Panc1 (cell line): ENCODE measurements around the gene TUBA1A. TPM values are rescaled to one million over a fixed set of nuclear protein-coding genes. Genes with fewer than 3 reads are reported as not detected.
"Not testable (repeated sequence)": the region's sequence is repeated elsewhere in the genome, so short reads cannot be mapped to it uniquely, and the experiment has no call there.

Source experiments
- ATAC-seq: fragments of 200-7000 bp; cut with Tn5 transposase; 2 replicates; pipeline ENCODE4 v1.9.1; 2020; ENCODE audit warnings: mild to moderate bottlenecking, moderate library complexity
- BruUV-seq: library from RNA; stranded (reverse); fragments of 400-500 nt; replicated peaks from 2 replicates; lab custom pipeline; 2021; lab: Mats Ljungman, UMichigan
- CTCF ChIA-PET: fragments of 300-600 bp; sonication (Branson Sonifier 250); formaldehyde crosslinking; loops from one replicate; lab custom pipeline; 2022; ENCODE audit warnings: antibody characterized with exemption; lab: Charles Lee
- POLR2A ChIA-PET: fragments of 300-600 bp; sonication (Branson Sonifier 250); formaldehyde crosslinking; loops from one replicate; lab custom pipeline; 2022; ENCODE audit warnings: antibody characterized with exemption; lab: Charles Lee
- DNase-seq: peaks from one replicate; pipeline ENCODE4 v3.0.0-alpha.2; 2010; ENCODE audit warnings: low read depth, low spot score
- H3K27ac ChIP-seq: 2 replicates; pipeline ENCODE4 v1.5.1; 2011; ENCODE audit warnings: mild to moderate bottlenecking, low read length, inconsistent platforms
- H3K27me3 ChIP-seq: fragments of 200-500 bp; sonication (Bioruptor generic); 2 replicates; pipeline ENCODE4 v1.6.0; 2014; ENCODE audit warnings: low read length, inconsistent platforms; ENCODE audit not compliant: control insufficient read depth, insufficient read depth
- H3K36me3 ChIP-seq: fragments of 200-500 bp; sonication (Bioruptor generic); 2 replicates; pipeline ENCODE4 v1.5.1; 2014; ENCODE audit warnings: inconsistent platforms, mild to moderate bottlenecking, low read length, moderate library complexity; ENCODE audit not compliant: control insufficient read depth, insufficient read depth
- H3K4me1 ChIP-seq: 2 replicates; pipeline ENCODE4 v1.5.1; 2011; ENCODE audit warnings: inconsistent platforms, mild to moderate bottlenecking, low read length, moderate library complexity; ENCODE audit not compliant: control insufficient read depth, insufficient read depth
- H3K4me3 ChIP-seq, 2 experiments: 2 replicates each; pipeline ENCODE4 v1.5.1; 2011 to 2012; ENCODE audit warnings: low read depth in 2 of 2, low read length in 2 of 2, mild to moderate bottlenecking in 2 of 2, inconsistent platforms in 1 of 2, moderate library complexity in 1 of 2
- H3K9me3 ChIP-seq: fragments of 200-500 bp; sonication (Bioruptor generic); 2 replicates; pipeline ENCODE4 v1.5.1; 2014; ENCODE audit warnings: low read depth, mild to moderate bottlenecking, inconsistent platforms, low read length, moderate library complexity; ENCODE audit not compliant: control insufficient read depth, insufficient read depth
- POLR2AphosphoS5 ChIP-seq: IDR thresholded peaks from 2 replicates; pipeline ENCODE4 v1.6.1; 2012; ENCODE audit warnings: mild to moderate bottlenecking, low read depth, low read length, moderate library complexity
- SIN3A ChIP-seq: IDR thresholded peaks from 2 replicates; pipeline ENCODE4 v1.6.1; 2012; ENCODE audit warnings: low read depth, mild to moderate bottlenecking, low read length, moderate library complexity, borderline replicate concordance; ENCODE audit not compliant: insufficient read depth
- TCF7L2 ChIP-seq: IDR thresholded peaks from 2 replicates; pipeline ENCODE4 v1.6.1; 2011; ENCODE audit warnings: mild to moderate bottlenecking, low read depth, low read length, inconsistent platforms
- in situ Hi-C: cut with HindIII; loops from 2 replicates; pipeline ENCODE4 v1.10.0; 2016; ENCODE audit warnings: low sequenced_read_pairs, low pct_unique_long_range_greater_than_20kb
- intact Hi-C: fragments of 100-400 bp; cut with micrococcal nuclease; formaldehyde crosslinking; loops from one replicate; pipeline ENCODE4 v1.10.0; 2022; ENCODE audit not compliant: unreplicated experiment
- total RNA-seq: library from RNA; stranded (reverse); gene quantifications from one replicate; pipeline ENCODE4 v1.2.1, GENCODE V29; 2021; ENCODE audit not compliant: unreplicated experiment
- TF ChIP-seq, protein P1 (sequence below): fragments of 450-650 bp; IDR thresholded peaks from 2 replicates; pipeline ENCODE4 v1.5.1; 2017; ENCODE audit warnings: mild to moderate bottlenecking
- TF ChIP-seq, protein P2 (sequence below), 2 experiments: IDR thresholded peaks; 2 replicates each; pipeline ENCODE4 v1.6.1; 2011 to 2012; ENCODE audit warnings: low read depth in 2 of 2, control low read depth in 1 of 2, low read length in 1 of 2, mild to moderate bottlenecking in 1 of 2, moderate library complexity in 1 of 2; ENCODE audit not compliant: insufficient read depth in 1 of 2

TUBA1A gene
- total RNA-seq, 1 experiment from 2014 or later: 133 TPM

GRCh38 chr12:49187184-49187583 is 1.7 kb downstream of the TUBA1A start:
- Histone ChIP-seq H3K27me3 (no peaks in the 10 kb centered on the region), H3K36me3 (peaks cover 3% of the 10 kb centered on the region; the same call in 1 of the 2 replicates), H3K27ac (no peak overlapping the region), H3K4me3 (peak overlapping the region; percentile 79 to 90), H3K9me3 (no peaks in the 10 kb centered on the region), H3K4me1 (peaks cover 12% of the 10 kb centered on the region)
- ATAC-seq: no peak
- no peak for DNase-seq
- ChIA-PET CTCF (no interaction called here), POLR2A (interaction anchor here (0.6 to 0.9 kb wide), 2 partner anchors 26 to 59 kb away, joined by 3 to 4 read pairs; no protein-coding TSS in a partner anchor)
- BruUV-seq: no TSS peak
- in situ Hi-C loops (no loop called here), intact Hi-C loops (no loop called here)
- TF ChIP-seq, protein P1, sequence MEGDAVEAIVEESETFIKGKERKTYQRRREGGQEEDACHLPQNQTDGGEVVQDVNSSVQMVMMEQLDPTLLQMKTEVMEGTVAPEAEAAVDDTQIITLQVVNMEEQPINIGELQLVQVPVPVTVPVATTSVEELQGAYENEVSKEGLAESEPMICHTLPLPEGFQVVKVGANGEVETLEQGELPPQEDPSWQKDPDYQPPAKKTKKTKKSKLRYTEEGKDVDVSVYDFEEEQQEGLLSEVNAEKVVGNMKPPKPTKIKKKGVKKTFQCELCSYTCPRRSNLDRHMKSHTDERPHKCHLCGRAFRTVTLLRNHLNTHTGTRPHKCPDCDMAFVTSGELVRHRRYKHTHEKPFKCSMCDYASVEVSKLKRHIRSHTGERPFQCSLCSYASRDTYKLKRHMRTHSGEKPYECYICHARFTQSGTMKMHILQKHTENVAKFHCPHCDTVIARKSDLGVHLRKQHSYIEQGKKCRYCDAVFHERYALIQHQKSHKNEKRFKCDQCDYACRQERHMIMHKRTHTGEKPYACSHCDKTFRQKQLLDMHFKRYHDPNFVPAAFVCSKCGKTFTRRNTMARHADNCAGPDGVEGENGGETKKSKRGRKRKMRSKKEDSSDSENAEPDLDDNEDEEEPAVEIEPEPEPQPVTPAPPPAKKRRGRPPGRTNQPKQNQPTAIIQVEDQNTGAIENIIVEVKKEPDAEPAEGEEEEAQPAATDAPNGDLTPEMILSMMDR: no peak
- no peak for TF ChIP-seq SIN3A
- TF ChIP-seq POLR2AphosphoS5: no peak
- no peak for TF ChIP-seq TCF7L2
- TF ChIP-seq, protein P2, sequence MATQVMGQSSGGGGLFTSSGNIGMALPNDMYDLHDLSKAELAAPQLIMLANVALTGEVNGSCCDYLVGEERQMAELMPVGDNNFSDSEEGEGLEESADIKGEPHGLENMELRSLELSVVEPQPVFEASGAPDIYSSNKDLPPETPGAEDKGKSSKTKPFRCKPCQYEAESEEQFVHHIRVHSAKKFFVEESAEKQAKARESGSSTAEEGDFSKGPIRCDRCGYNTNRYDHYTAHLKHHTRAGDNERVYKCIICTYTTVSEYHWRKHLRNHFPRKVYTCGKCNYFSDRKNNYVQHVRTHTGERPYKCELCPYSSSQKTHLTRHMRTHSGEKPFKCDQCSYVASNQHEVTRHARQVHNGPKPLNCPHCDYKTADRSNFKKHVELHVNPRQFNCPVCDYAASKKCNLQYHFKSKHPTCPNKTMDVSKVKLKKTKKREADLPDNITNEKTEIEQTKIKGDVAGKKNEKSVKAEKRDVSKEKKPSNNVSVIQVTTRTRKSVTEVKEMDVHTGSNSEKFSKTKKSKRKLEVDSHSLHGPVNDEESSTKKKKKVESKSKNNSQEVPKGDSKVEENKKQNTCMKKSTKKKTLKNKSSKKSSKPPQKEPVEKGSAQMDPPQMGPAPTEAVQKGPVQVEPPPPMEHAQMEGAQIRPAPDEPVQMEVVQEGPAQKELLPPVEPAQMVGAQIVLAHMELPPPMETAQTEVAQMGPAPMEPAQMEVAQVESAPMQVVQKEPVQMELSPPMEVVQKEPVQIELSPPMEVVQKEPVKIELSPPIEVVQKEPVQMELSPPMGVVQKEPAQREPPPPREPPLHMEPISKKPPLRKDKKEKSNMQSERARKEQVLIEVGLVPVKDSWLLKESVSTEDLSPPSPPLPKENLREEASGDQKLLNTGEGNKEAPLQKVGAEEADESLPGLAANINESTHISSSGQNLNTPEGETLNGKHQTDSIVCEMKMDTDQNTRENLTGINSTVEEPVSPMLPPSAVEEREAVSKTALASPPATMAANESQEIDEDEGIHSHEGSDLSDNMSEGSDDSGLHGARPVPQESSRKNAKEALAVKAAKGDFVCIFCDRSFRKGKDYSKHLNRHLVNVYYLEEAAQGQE (IDR thresholded peaks at IDR 0.05; ENCODE audit: insufficient read depth in 1 of 2, low read depth in 2 of 2, low read length in 1 of 2): no peak

- DNase-seq, H3K4me3 ChIP-seq, CTCF ChIA-PET, H3K27ac ChIP-seq, intact Hi-C loops, H3K9me3 ChIP-seq, H3K27me3 ChIP-seq, H3K36me3 ChIP-seq, ATAC-seq, POLR2A ChIA-PET, in situ Hi-C loops, BruUV-seq: not testable (repeated sequence)
- H3K4me1 ChIP-seq: peaks cover 12% of the 10 kb centered on the region
Measured at GRCh38 chr12:49186307-49186706, 2.6 kb downstream of the TUBA1A start.

DNA sequence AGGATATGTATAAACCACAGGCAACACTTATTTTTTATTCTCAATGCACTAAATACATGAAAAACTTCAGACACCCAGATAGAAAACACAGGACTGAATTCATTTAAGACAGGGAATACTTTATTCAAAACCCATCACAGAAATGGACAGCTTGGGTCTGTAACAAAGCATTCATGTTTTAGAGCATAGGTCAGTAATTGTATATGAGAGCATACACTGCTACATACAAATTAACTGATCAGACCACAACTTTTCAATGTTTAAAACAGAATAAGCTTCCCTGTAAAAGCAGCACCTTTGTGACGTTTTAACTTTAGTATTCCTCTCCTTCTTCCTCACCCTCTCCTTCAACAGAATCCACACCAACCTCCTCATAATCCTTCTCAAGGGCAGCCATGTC is 4.2 kb downstream of the TUBA1A start:
- CTCF ChIA-PET, H3K36me3 ChIP-seq, H3K4me3 ChIP-seq, BruUV-seq, H3K27ac ChIP-seq, DNase-seq, H3K27me3 ChIP-seq, ATAC-seq, intact Hi-C loops, H3K9me3 ChIP-seq, in situ Hi-C loops: not testable (repeated sequence)
- H3K4me1 ChIP-seq: peaks cover 12% of the 10 kb centered on the region
- POLR2A ChIA-PET: interaction anchor here (0.7 kb wide), 1 partner anchor 34 kb away, joined by 14 read pairs; no protein-coding TSS in a partner anchor

GRCh38 chr12:49183214-49183950 is 5.5 kb downstream of the TUBA1A start:
- BruUV-seq, DNase-seq, H3K9me3 ChIP-seq, intact Hi-C loops, ATAC-seq, in situ Hi-C loops, H3K4me1 ChIP-seq, H3K36me3 ChIP-seq, CTCF ChIA-PET, H3K4me3 ChIP-seq, H3K27ac ChIP-seq, H3K27me3 ChIP-seq: not testable (repeated sequence)
- POLR2A ChIA-PET: interaction anchor here (0.6 kb wide), 2 partner anchors 63 to 262 kb away, joined by 3 to 9 read pairs; no protein-coding TSS in a partner anchor
